HG02840 (cell line): ENCODE results near the gene BCL2.

Experiments used
- ATAC-seq: cut with Tn5 transposase; IDR thresholded peaks from one replicate; pipeline ENCODE4 v1.9.1; 2021; ENCODE audit warnings: mild to moderate bottlenecking, moderate library complexity, moderate number of reproducible peaks; ENCODE audit not compliant: unreplicated experiment, low FRiP score

Gene BCL2

GRCh38 chr18:63130176-63130575 is 189.4 kb downstream of the BCL2 start:
- ATAC-seq = no peak

GRCh38 chr18:63128237-63128974 is 191.2 kb downstream of the BCL2 start:
- ATAC-seq = no peak

- ATAC-seq = no peak
Measured at GRCh38 chr18:63126134-63127069, 193.2 kb downstream of the BCL2 start.

- ATAC-seq = no peak
Measured at GRCh38 chr18:63120620-63121019, 198.9 kb downstream of the BCL2 start.

- ATAC-seq = no peak
Measured at GRCh38 chr18:63119647-63120046, 199.9 kb downstream of the BCL2 start.

GRCh38 chr18:63113899-63114565 is 205.5 kb downstream of the BCL2 start:
- ATAC-seq = no peak

GRCh38 chr18:63112706-63113105 is 206.9 kb downstream of the BCL2 start:
- ATAC-seq = no peak

GRCh38 chr18:63111671-63112402 is 207.7 kb downstream of the BCL2 start:
- peak; percentile 55 for ATAC-seq

- ATAC-seq = no peak
Measured at GRCh38 chr18:63109802-63110201, 209.8 kb downstream of the BCL2 start.

GRCh38 chr18:63109022-63109421 is 210.5 kb downstream of the BCL2 start:
- ATAC-seq = no peak

GRCh38 chr18:63107931-63108330 is 211.6 kb downstream of the BCL2 start:
- no peak for ATAC-seq

GRCh38 chr18:63107171-63107845 is 212.3 kb downstream of the BCL2 start:
- peak; percentile 37 for ATAC-seq

GRCh38 chr18:63106727-63107126 is 212.8 kb downstream of the BCL2 start:
- peak; percentile 33 for ATAC-seq

GRCh38 chr18:63105636-63106316 is 213.8 kb downstream of the BCL2 start:
- peak; percentile 46 for ATAC-seq

GRCh38 chr18:63104868-63105267 is 214.7 kb downstream of the BCL2 start:
- ATAC-seq = no peak

GRCh38 chr18:63102941-63103744 is 216.4 kb downstream of the BCL2 start:
- no peak for ATAC-seq

GRCh38 chr18:63100630-63101055 is 218.9 kb downstream of the BCL2 start:
- ATAC-seq = no peak

GRCh38 chr18:63099848-63100629 is 219.5 kb downstream of the BCL2 start:
- peak; percentile 39 for ATAC-seq
